ENCODE measurements around the gene GLG1.
A peak's percentile ranks its signal among the peaks of the same experiment; 100 is the strongest.
"Not testable (repeated sequence)": the region's sequence is repeated elsewhere in the genome, so short reads cannot be mapped to it uniquely, and the experiment has no call there.

GLG1 gene

DNA sequence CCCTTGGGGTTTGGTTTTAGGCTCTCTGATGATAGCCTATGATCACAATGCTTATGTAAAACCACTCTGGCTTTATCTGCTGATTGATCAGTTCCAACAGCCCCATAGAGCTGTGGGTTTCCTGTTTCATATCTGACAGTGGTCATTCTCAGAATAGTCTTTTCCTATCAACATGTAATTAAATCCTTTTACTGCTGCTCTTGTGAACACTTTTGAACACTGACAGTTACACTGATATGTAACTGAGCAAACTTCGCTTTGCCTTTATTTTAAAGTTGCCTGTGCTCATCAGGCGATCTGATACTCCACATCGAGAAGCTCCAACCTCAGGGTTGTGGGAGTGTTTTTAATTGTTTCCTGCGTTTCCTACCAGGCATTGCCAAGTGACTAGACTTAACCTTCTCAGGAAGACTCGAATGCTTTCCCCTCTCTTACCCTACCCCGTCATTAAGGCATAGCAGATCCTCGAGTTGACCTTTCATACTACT, 168.4 kb downstream of the GLG1 start:
- no peak for DNase-seq

DNA sequence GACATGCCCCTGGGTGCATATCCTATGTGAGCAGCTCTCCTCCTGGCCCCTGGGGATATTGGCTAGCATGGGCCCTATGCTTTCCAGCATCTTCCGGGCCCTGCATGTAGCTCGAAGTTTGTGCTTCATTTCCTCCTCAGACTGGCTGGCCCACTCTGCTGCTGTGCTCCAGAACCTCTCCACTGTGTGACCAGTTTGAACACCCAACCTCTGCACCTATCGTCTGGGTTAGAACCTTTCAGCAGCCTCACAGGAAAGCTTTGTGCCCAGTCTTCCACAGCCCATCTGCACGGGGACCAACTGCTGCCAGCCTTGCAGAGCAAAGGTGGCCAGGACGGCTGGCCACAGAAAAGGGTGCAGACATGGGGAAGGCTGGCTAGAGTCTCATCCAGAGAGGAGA, 175.4 kb downstream of the GLG1 start:
- no peak for DNase-seq

DNA sequence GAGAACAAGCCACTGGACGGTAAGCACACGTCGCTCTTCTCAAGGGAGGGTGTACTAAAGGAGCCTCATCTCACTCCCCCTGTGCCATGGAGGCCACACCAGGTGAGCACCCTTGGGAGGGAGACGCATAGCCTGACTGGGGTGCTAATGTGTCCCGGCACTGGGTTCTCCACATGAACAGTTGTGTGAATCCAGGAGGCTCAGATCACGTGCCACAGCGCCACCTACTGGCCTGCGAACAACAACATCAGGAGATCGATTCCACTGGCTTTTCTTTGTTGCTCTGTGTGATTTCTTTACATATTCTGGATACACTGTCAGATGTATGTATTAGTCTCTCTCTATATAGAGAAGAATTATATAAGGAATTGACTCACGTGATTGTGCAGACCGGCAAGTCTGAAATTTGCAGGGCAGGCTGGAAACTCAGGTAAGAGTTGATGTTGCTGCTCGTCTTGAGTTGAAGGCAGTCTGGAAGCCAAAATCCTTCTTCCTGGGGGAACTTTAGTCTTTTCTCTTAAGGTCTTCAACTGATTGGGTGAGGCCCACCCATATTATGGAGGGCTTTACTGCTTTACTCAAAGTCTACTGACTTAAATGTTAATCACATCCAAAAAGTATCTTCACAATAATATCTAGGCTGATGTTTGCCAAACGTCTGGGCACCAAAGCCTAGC, 176.7 kb downstream of the GLG1 start:
- peak in 1 of 2 experiments; percentile 39 for DNase-seq

DNA sequence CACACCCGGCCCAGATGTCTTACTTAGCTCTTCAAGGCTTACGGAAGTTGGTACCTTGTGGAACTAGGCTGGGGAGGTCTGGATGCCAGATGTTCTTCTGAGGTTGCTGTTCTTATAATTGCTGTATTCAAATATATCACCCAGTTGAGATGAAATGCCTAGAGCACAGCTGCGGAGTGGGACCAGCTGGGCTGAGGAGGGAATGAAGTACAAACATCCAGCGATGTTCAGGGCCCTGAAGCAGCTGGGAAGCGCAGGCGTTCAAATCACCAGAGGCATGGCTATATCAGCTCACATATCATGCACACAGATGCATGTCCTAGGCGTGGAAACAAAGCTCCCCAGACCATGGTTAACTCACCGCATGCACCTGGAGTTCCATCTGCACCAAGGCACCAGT, 178.4 kb downstream of the GLG1 start:
- DNase-seq = not testable (repeated sequence)

DNA sequence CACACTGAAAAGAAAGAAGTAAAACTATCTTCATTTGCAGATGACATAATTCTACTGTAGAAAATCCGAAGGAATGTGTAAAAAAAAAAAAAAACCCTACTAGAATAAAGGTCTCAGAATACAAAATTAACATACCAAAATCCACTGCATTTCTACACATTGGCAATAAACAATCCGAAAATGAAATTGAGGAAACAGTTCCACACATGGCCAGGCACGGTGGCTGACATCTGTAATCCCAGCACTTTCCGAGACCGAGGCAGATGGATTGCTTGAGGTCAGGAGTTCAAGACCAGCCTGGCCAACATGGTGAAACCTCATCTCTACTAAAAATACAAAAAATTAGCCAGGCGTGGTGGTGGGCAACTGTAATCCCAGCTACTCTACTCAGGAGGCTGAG, 181.2 kb downstream of the GLG1 start:
- not testable (repeated sequence) for DNase-seq

DNA sequence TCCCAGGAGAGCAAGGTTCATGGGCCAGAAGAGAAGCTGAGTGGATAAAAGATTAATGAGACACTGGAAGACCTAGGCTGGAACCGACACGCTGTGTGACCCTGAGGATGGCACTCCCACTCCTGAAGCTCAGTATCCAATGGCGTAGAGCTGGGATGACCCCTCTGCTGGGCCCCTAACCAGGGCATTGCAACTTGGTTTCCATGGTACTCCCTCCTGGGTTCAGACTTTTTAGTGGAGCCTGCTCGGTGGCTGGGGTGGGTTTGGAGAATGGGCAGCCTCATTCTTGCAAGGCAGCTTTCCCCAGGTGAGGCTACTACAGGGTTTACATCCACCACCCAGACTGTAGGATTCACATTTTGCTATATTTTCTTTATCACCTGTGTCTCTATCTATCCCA, 183.2 kb downstream of the GLG1 start:
- not testable (repeated sequence) for DNase-seq

DNA sequence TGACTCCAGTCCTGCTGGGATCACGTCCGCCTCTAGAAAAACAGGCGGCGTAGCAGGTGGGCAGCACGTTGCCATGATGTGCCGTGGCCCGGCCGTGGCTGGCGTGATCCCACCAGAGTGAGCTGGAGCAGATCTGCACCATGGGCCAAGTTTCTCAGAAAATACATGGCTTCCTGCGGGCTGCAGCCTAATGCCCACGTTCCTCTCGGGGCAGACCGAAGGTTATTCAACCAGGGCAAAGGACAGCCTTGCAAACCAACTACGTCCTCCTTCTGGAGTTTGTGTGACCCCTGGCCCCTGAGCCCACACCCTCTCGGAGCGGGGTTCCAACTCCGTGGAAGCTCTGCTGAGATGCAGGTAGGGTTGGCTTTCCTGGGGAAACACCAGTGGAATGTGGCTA, 184.8 kb downstream of the GLG1 start:
- DNase-seq = not testable (repeated sequence)

DNA sequence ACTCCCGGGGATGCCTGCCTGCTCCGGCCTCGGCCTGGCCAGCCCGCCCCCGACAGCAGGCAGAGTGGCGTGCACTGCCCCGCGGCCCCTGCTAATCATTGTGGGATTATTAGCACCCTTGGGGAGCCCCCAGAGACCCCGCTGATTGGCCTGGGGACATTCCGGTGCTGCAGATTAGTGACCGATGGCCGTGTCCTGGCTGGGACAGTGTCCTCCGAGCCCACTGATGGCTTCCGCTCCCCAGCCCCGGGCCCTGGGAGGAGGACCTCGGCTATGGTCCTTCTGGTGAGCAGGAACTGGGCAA, 185.5 kb downstream of the GLG1 start:
- not testable (repeated sequence) for DNase-seq

DNA sequence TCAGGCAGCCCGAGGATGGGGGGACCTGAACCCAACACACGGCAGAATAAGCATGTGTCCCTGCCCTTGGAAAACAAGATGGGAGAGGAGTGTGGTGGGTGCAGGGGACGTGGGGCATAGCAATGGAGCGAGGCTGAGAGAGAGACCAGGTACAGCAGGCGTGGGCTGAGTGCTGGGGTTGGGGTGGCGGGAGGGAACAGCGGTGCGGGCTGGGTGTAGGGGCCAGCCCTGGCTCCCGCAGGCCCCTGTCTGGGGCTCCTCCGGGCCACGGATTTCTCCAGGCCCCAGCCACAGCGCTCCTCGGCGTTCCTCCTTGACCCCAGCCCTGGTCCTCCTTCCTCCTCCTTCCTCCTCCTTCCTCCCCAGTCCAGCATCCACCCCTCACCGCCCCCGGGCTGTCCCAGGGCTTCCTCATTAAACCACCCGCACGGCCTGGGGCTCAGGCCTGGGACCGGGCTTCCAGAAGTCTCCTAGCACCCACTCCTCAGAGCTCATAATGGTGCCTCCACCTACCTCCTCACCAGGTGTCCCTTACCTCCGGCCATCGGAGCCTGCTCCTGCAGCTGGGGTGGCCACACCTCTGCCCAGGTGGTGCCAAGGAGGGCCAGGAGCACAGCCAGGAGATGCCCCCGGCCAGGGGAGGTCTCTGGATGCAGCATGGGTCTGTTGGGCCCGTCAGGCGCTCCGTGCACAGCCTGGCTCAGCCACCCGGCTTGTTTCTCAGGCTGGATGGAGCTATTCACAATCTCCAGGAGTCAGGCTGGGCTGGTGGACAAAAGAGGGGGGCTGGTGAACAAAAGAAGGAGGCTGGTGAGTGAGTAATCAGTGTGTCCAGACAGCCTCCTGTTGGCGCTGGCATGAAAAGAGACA, 186.1 kb downstream of the GLG1 start, which contains the start of gene CLEC18B:
CLEC18B (minus strand) TSS at position 867 of the 870 bp plus-strand sequence; CDS start at position 659, 208 bp downstream.
- DNase-seq = not testable (repeated sequence)

DNA sequence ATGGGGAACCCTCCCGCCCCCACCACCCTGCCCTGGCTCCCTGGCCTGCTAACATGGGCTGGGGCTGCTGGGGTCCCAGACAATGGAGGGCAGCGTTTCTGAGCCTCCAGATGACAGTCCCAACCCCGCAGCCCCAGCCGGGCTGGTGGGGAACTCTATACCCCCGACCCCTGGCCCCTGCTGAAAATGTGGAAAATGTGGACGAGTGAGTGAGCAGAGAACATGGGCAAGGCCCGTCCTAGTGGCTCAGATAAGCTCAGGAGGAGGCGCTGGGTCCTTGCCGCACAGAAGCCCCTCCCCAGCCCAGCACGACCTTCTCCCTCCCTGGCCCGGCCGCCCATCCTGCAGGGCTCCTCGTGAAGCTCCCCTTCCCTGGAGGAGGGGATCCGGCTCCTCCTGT, 187.1 kb downstream of the GLG1 start:
- not testable (repeated sequence) for DNase-seq

DNA sequence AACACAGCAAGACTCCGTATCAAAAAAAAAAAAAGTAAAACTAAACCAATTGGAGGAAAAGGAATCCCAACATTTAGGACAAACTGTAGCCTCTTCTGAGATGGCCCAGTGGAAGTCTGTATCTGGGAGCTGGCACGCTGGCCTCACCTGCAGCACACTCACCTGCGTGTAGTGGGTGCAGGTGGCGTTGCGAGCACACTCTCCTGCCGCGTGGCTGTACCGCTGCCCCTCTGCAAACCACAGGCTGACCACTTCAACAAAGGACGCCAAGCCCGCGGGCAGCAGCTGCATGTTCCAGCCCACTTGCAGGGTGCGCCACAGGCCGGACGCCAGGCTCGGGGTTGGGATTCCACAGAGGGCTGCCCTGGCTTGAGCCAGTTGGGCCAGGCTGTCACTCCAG, 189.0 kb downstream of the GLG1 start:
- DNase-seq = not testable (repeated sequence)

DNA sequence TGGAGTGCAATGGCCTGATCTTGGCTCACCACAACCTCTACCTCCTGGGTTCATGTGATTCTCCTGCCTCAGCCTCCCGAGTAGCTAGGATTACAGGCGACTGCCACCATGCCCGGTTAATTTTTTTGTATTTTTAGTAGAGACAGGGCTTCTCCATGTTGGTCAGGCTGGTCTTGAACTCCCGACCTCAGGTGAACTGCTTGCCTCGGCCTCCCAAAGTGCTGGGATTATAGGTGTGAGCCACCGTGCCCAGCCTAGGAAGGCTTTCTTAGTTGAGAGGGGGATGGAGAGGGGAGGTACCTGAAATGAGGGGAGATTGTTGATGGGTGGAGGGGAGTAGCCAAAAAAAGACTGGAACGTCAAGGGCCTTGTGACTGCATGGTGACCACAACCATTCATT, 193.0 kb downstream of the GLG1 start:
- DNase-seq = not testable (repeated sequence)

DNA sequence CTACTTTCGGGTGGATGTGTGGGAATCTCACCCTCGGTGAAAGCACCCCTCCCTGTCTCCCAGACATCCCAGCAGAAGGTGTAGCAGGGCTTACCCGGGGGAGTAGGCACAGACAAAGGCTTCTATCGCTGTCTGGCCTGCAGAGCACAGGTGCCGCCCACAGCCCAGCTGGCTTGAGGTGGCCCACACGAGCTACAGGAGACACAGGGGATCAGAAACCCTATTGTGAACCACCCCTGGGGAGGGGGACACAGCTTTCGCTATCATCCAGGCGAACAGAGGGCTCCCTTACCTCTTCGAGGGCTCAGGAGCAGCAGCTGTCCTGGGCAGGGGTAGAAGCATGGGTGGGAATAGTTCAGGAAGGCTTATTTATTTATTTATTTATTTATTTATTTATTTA, 193.4 kb downstream of the GLG1 start:
- DNase-seq = not testable (repeated sequence)

DNA sequence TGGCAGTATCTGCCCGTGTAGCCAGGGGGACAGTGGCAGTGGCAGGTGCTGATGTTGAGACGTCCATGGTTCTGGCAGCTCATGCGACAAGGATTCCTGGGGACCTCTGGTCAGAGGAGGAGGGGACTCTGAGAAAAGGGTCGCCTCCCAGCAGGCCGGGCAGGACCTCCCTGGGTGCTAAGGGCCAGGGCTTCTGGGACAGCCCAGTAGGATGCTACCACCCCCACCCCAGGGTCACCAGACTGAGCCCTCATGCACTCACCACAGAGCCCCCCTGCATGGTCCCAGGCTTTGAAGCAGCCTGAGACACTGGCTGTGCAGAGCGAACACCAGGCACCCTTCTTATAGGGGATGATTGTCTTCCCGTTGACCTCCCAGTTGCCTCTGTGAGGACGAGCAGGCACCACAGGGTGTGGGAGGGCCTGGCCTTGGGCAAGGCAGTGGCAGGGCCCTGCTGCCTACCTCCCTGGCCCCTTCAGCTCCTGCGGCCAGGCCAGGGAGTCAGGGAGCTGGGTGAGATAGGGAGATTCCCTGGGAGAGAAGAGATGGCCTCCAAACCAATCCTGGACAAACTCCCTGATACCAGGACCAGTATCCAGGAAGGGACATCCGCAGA, 194.0 kb downstream of the GLG1 start:
- not testable (repeated sequence) for DNase-seq

DNA sequence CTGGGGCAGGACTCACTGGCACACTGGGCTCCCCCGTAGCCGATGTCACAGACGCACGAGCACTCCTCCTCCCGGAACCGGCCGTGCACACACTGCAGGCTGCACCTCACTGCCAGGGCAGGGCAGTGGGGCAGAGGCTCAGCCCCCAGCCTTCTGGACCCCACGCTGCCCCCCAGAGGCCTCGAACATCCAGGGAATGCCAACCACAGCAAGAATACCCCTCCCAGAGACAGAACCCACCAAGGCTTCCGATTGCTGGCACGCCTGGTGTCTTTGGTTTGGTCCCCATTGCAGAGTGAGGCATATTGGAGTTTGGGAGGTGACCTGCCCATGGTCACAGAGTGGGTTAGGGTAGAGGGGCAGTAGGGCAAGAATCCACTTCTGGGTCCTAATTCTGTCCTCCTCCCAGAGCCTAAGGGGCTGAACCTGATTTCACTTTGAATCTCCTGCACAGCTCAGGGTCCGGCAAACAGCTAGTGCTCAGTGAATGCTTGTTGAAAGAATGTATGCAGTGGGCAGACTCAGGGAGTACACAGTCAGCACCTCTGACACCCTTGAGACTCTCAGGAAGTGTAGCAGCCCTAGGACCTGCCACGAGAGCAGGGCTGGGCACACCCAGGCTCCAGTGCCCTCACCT, 194.7 kb downstream of the GLG1 start:
- DNase-seq = not testable (repeated sequence)

DNA sequence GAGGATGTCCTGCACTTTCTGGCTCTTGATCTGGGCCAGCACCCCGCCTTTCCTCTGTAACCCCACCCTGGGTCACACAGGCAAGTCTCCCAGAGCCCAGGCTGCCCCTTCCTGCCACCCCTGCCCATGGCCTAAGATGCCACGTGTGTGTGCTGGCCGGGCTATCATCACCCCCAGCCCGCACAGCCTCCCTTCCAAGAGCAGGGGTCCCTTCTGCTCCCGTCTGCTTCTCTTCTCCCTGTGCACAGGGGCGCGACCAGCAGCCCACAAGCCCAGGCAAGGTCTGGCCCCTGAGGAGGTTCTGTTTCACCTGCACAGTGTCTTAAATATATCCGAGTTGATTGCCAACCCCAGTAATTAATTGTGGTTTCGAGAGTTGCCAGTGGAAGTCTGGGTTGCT, 195.9 kb downstream of the GLG1 start:
- not testable (repeated sequence) for DNase-seq

DNA sequence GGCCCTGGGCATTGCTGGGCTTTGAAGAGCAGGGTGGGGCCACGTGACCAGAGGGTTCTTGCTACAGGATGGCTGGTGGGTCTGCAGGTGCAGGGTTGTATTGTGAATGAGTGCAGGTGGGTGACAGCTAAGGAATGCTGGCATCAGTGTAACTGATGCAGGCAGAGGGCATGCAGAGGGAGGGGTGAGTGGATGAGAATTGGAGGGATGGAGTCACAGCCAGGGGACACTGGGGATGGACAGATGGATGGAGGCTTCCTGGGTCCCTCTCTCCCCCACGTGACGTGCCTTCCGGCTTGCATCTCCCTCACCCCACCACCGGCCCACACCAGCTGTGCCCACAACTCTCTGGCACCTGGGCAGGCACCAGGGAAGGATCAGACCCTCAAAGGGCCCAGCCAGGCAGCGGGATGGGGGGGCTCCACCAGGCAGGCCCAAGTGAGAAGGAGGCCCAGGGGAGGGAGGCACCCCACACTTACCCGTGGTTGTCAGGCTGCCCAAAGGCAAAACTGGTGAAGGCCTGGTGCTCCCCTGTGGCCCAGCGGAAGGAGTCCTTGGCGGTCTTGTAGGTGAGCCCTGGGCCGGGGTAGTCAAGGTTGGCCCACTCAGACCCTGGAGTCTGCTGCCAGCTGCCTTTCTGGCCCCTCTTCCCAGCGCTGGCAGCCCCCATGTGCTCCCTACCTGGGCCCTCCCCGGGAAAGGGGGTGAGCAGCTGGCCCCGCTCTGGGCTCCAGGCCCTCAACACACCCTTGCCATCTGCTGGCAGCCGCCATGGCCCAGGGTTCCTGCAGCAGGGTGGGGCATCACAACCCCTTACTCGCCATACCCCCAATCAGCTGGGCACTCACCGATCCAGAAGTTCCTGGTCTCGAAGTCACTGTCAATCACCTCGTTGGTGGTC, 196.6 kb downstream of the GLG1 start:
- not testable (repeated sequence) for DNase-seq

DNA sequence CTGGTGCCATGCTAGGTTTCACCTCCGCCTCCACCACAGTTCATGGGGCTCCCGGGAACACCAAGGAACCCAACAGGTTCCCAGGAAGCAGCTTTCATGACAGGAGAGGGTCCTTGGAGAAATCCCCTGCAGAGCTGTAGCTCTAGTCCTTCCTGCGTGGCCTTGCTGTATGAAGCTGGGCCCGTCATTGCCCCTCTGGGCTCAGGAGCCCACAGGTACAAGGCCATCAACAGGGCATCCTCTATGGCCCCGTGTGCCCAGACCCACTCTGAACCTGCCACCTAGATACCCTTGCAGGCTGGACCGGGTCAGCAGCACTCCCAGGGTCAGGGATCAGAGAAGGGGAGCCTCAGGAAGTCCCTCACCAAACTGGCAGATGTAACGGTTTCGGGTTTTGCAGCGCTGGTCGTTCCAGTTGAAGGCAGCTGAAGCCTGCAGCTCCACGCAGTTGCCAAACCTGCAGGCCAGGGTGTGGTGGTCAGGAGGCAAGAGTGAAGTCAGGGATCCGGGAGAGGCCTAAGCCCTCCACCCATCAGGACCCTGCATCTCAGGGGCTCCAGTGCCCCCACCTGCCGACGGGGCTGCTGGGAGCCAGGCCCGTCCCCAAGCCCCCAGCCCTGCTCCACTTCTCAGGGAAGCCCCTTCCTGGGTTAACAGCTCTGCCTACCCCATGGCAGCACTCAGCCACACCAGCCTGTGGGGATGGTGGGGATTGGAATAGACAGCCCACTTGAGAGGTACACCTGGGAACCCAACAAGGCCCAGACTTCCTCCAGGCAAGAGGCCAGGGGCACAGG, 197.5 kb downstream of the GLG1 start:
- not testable (repeated sequence) for DNase-seq

DNA sequence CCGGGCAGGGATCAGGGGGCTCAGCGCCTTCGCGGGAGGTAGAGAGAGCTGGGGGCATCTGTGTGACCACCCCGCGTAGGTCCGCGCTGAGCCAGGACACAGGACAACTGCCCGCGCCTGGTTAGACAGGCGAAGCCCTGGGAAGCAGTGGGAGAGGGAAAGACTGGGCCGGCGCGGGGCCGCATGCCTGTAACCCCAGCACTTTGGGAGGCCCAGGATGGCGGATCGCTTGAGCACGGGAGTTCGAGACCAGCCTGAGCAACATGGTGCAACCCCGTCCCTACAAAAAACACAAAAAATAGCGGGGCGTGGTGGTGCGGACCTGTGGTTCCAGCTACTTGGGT, 199.6 kb downstream of the GLG1 start:
- DNase-seq = not testable (repeated sequence)

DNA sequence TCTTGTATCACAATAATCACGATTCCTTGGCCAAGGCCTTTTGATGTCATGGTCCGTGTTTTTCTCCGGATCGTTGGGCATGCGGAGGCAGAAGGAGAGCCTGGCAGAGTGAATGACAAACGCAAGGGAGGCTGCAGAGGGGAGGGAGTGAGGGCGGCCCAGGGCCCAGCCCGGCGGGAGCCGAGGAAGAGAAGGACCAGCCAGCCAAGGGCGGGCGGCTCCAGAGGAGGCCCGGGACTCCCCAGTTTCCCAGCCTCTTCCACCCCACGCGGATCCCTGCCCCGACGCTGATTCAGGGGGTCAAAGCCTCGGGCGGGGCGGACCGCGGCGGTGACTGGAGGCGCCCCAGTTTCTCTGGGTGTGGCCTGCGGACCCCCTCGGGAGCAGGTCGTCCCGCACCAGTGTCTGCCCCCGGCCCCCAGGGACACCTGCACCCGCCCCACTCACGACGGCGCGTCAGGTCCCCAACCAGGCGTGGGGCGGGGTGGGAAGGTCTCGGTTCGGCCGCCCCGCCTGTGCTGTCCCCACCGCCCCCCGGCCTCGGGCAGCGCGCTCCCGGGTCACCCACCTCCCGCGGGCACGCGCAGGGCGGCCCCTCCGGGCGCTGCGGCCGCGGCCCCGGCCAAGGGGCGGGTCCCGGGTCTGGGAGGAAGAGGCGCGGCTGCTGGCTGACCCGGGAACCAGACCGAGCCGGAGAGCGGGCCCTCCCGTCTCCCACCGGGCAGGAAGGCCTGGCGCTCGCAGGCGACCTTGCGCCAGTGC, 200.1 kb downstream of the GLG1 start:
- DNase-seq = not testable (repeated sequence)
